Suprapubic skin (tissue), 3 donors: Measurements from ENCODE around the gene CRLF3.
"Not testable (repeated sequence)": the region's sequence is repeated elsewhere in the genome, so short reads cannot be mapped to it uniquely, and the experiment has no call there.

Experiments
- CTCF ChIP-seq, 2 donors: fragments of 200-600 bp in 1 of 2; fragments of 450-650 bp in 1 of 2; sonication (generic) in 1 of 2; IDR thresholded peaks; one replicate each; pipeline ENCODE4 v1.5.1; 2016 to 2019; ENCODE audit warnings: antibody characterized with exemption in 2 of 2, mild to moderate bottlenecking in 1 of 2, moderate library complexity in 1 of 2
- EP300 ChIP-seq: sonication (generic); formaldehyde crosslinking; IDR thresholded peaks from one replicate; pipeline ENCODE4 v1.6.1; 2017; ENCODE audit warnings: antibody characterized with exemption
- POLR2A ChIP-seq, 2 donors: fragments of 450-650 bp; IDR thresholded peaks; one replicate each; pipeline ENCODE4 v1.6.1; 2017; ENCODE audit warnings: antibody characterized with exemption in 2 of 2, mild to moderate bottlenecking in 2 of 2, moderate library complexity in 2 of 2

- TF ChIP-seq CTCF (IDR thresholded peaks at IDR 0.05); POLR2A (IDR thresholded peaks at IDR 0.05); EP300: not testable (repeated sequence)
Measured at GRCh38 chr17:30768771-30769170, 55.7 kb downstream of the CRLF3 start.
